ENCODE results near the gene ZNF268. TPM values are rescaled to one million over a fixed set of nuclear protein-coding genes. Genes with fewer than 3 reads are reported as not detected.
A peak's percentile ranks its signal among the peaks of the same experiment; 100 is the strongest.

ZNF268 gene
- total and polyA plus RNA-seq, 10 of the 15 experiments (the other 5 are each of a cell fraction or from before 2014, with no cell fraction given) = 9.4 to 23.2 (median 15.3) TPM

DNA sequence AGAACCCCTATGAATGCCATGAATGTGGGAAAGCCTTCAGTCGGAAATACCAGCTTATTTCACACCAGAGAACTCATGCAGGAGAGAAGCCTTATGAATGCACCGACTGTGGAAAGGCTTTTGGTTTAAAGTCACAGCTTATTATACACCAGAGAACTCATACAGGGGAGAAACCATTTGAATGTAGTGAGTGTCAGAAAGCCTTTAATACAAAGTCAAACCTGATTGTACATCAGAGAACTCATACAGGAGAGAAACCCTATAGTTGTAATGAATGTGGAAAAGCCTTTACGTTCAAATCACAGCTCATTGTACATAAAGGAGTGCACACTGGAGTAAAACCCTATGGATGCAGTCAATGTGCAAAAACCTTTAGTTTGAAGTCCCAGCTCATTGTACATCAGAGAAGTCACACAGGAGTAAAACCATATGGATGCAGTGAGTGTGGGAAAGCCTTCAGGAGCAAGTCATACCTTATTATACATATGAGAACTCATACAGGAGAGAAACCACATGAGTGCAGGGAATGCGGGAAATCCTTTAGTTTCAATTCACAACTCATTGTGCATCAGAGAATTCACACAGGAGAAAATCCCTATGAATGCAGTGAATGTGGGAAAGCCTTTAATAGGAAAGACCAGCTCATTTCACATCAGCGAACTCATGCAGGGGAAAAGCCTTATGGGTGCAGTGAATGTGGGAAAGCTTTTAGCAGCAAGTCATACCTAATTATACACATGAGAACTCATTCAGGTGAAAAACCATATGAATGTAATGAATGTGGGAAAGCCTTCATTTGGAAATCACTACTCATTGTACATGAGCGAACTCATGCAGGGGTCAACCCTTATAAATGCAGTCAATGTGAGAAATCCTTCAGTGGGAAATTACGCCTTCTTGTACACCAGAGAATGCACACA, 22.3 kb downstream of the ZNF268 start:
- Histone ChIP-seq H3K36me3 (ENCODE audit: control insufficient read depth in 2 of 2, insufficient read depth in 2 of 2, low read length in 1 of 2) (peaks cover 3 to 17% of the 10 kb centered on the region in 2 experiments; a peak in 2 of 4 replicates), H3K27ac (ENCODE audit: control insufficient read depth, insufficient read depth) (no peak overlapping the region), H2AFZ (ENCODE audit: control insufficient read depth, low read depth, low read length) (no peak overlapping the region), H3K9me3 (replicated peaks; ENCODE audit: control insufficient read depth, insufficient read depth, low read length) (peaks cover 54% of the 10 kb centered on the region), H3K4me2 (ENCODE audit: control insufficient read depth, insufficient read depth) (no peak overlapping the region), H3K27me3 (replicated peaks in 1 of 2; ENCODE audit: control insufficient read depth in 2 of 2, insufficient read depth in 2 of 2, low read length in 1 of 2) (no peaks in the 10 kb centered on the region), H3K4me3 (no peak overlapping the region), H3K4me1 (ENCODE audit: control insufficient read depth, insufficient read depth, low read length) (no peaks in the 10 kb centered on the region), H3K9ac (ENCODE audit: control insufficient read depth, insufficient read depth, low read length) (no peak overlapping the region), H3K79me2 (ENCODE audit: control insufficient read depth, insufficient read depth, low read length) (no peaks in the 10 kb centered on the region), H4K20me1 (ENCODE audit: control insufficient read depth, insufficient read depth) (no peaks in the 10 kb centered on the region)
- no peak for FAIRE-seq
- POLR2A ChIA-PET = no interaction called here
- in situ Hi-C loops (cut with MboI) = no loop called here
- no peak for ATAC-seq
- CTCF ChIA-PET = no interaction called here
- TF ChIP-seq CBX5 (IDR thresholded peaks at IDR 0.05; ENCODE audit: low read depth) = peak; percentile 14
- TF ChIP-seq KLF5 (IDR thresholded peaks at IDR 0.05; ENCODE audit: partially characterized antibody) = peak; percentile 79
- peak; percentile 93; the same call in 1 of the 2 replicates for TF ChIP-seq CBX3 (IDR thresholded peaks at IDR 0.05; ENCODE audit: borderline replicate concordance, low read depth)
- no peak for TF ChIP-seq SMAD1 (IDR thresholded peaks at IDR 0.05; ENCODE audit: low read depth, partially characterized antibody)
- 0 out of 2 replicates have a peak, but pooled peaks have one; percentile 6 for TF ChIP-seq NFIC (IDR thresholded peaks at IDR 0.05; ENCODE audit: low read depth, low read length)
- 0 out of 2 replicates have a peak, but pooled peaks have one; percentile 16 for TF ChIP-seq MTA3 (IDR thresholded peaks at IDR 0.05; ENCODE audit: borderline replicate concordance, low read length)
- peak; percentile 98 for TF ChIP-seq ZNF274 (IDR thresholded peaks at IDR 0.05; ENCODE audit: insufficient read depth, insufficient read length)
- TF ChIP-seq STAT3 (IDR thresholded peaks at IDR 0.05; ENCODE audit: low read depth, low read length) = no peak
- TSS peak; percentile 20 for BruUV-seq (replicated peaks)
- SMC1A ChIA-PET (ENCODE audit: uncharacterized antibody, unreplicated experiment) = no interaction called here
- no peak for DNase-seq (ENCODE audit: low read depth, low spot score)
- 96% methylated on average over 7 of the region's 7 CpGs for WGBS (ENCODE audit: insufficient coverage, insufficient replicate concordance, low lambda C conversion rate, missing lambda C conversion rate)
- intact Hi-C loops (cut with micrococcal nuclease; ENCODE audit: unreplicated experiment) = no loop called here
- RAD21 ChIA-PET (ENCODE audit: unreplicated experiment) = no interaction called here

Measured in GM12878 (cell line).